Stimulated activated CD4-positive, alpha-beta T cell treated with anti-CD3 and anti-CD28 coated beads, Interleukin-1b, Interleukin-23, amount 100 ng/mL, for 48 hours (primary cell): ENCODE data around the gene USP3.

ENCODE experiments used
- DNase-seq: peaks from one replicate; pipeline ENCODE4 v3.0.0-alpha.2; 2020

The USP3 gene

GRCh38 chr15:63595688-63596087 lies 91.3 kb downstream of the USP3 start:
- no peak for DNase-seq

GRCh38 chr15:63596676-63597037 lies 92.3 kb downstream of the USP3 start:
- no peak for DNase-seq

DNA sequence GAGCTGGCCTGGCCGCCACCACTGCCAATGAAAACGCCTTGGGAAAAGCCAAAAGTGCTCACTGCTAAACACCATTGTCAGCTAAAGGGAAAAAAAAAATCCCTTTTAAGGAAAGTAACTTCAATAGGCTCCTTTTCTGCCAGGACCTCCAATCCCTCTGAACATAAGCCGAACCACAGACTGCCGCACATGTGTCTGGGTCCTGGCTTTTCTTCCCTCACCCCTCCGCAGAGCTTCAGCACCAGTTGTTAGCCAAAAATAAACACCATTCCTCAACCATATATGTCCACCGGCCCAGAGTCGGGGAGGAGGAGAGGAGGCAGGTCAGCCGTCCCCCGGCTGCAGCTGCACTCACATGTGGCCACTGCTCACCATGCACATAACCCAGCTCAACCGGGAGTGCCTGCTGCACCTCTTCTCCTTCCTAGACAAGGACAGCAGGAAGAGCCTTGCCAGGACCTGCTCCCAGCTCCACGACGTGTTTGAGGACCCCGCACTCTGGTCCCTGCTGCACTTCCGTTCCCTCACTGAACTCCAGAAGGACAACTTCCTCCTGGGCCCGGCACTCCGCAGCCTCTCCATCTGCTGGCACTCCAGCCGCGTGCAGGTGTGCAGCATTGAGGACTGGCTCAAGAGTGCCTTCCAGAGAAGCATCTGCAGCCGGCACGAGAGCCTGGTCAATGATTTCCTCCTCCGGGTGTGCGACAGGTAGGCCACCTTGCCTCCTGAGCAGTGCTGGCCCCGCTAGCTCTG lies 92.8 kb downstream of the USP3 start, which contains the start of gene FBXL22:
TSS of gene FBXL22 (plus strand) at position 350 of the 753 bp plus-strand sequence. CDS start at position 356, 6 bp downstream.
- no peak for DNase-seq

GRCh38 chr15:63597821-63598220 lies 93.4 kb downstream of the USP3 start:
- no peak for DNase-seq

GRCh38 chr15:63598473-63599400 lies 94.3 kb downstream of the USP3 start:
- no peak for DNase-seq

DNA sequence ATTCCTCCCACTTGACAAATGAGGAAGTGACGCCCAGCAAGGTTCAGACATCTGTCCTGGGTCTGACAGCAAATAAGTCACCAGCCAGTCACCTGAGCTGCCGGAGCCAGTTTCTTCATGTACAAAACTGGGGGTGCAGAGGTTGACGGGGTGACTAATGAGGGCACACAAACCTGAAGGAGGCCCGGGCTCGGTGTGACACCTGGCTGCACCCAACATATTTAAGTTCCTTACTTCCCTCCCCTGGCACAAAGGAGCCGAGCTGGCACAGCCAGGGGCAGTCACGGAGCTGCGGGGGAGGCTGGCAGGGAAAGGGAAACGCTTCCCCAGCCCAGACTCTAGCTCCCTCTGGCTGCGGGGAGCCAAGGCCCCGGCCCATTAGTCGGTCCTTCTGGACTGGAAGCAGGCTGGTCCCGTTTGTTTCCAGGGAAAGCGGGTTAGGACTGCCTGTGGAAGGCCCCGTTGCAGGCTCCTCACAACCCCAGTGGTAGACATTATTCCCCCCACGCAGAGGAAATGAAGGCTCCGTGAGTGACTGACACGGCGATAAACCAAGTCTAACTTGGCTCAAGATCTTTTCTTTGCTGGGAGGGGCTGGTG lies 95.1 kb downstream of the USP3 start:
- DNase-seq, result peak; percentile 60

- no peak for DNase-seq
These were observed 95.7 kb downstream of the USP3 start for GRCh38 chr15:63600001-63600615.

DNA sequence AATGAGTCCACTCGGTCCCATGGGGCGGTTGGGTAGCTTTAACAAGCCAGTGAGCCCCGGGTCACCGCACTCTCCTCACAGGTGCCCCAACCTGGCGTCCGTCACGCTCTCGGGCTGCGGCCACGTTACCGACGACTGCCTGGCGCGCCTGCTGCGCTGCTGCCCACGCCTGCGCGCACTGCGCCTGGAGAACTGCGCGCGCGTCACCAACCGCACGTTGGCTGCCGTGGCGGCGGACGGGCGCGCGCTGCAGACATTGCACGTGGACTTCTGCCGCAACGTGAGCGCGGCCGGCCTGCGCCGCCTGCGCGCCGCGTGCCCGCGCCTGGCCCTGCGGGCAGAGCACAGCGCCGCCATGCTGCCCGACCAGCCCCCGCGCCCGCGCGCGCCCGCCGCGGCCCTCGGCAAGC lies 96.2 kb downstream of the USP3 start:
- DNase-seq, result peak; percentile 91

GRCh38 chr15:63601026-63601703 lies 96.8 kb downstream of the USP3 start:
- peak; percentile 44 for DNase-seq

DNA sequence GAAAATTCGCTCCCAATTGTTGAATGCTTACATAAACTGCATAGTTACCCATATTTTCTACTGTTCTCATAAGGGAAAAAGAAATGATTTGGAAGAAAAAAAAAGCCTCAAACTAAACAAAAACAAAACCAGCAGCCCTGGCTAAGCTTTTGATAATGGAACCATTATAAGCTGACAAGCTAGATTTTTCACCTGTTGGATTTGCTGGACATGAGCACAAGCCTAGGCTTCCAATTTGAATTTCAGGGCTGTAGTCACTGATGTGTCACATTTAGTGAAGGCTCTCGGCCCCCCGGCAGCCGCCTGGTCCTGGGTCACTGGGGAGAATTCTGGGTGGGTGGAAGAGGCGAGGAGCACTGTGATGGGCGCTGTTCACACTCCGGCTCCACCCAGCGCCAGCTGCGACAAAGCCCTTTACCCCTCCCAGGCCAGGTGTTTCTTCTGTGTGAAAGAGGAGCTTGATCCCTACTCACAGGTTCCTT lies 97.4 kb downstream of the USP3 start:
- no peak for DNase-seq

- DNase-seq, result no peak
These were observed 98.2 kb downstream of the USP3 start for GRCh38 chr15:63602595-63602994.

DNA sequence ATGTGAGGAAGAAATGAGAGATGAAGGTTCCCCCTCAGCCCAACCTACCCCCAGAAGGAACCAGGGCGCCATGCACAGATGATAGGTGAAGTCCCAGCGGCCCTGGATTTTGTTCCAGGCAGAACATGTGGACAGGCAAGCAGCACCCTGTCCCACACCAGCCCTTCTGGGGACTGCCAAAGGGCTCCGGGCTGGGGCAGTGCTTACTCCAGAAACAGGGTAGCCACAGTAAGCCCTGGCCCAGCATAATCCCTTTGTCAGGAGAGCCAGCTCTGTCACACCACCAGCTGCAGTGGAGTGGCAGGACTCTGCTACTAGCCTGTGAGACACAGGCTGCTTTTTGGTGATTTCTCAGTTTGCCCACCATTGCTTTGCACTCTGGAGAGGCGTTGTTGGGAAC lies 99.1 kb downstream of the USP3 start:
- DNase-seq, result no peak

DNA sequence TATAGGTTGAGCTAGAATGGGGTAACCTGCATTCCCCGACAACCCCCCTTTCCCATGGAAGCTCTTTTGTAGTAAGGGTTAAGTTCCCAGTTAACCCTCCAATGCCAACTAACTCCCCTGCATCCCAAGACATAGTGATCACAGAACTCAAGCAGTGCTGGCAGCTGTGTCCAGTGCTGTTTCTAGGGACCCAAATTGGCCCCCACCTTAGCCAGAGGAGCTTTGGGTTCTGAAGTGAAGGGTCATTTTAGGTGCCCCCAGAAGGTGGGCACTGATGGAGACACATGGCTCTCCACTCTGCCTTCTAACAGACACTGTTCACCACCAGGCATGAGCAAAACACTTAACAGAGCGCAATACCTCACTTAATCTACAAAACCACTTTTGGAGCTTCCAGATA lies 99.9 kb downstream of the USP3 start:
- no peak for DNase-seq

DNA sequence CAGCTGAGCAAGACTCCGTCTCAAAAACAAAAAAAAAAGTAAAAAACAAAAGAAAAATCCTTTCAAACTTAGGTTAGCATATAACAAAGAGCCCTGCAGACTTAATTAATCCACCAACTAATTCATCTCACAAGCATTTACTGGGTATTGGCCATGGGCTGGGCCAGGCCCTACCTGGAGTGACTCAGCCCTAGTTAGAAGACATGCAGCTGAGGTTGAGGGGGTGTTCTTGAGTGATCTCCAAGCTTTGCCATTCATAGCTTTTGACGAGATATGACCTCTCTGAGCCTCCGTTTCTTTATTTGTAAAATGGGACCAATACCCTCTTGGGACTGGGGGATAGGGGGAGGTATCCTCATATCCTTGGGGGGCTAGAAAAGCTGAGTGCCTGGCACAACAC lies 100.6 kb downstream of the USP3 start:
- DNase-seq, result no peak

DNA sequence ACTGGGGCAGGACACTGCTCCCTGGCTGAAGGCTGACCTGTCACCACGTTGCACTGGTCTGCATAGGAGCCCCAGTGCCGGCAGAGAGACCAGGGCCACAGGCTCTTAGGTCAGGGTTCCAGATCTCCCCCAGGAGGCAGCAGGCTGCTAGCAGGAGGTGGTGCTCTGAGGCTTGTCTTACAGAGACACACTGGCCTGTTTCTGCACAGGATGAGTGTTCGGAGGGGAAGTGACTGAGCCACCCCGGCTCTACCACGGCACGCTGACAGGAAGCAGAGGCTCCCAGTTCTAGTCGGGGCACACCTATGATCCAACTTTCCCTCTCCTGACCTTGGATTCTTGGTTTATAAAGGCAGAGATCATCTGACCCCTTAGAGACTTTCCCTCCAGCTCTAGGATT lies 101.4 kb downstream of the USP3 start:
- DNase-seq, result peak; percentile 73

GRCh38 chr15:63606308-63606707 lies 101.9 kb downstream of the USP3 start:
- no peak for DNase-seq

- no peak for DNase-seq
These were observed 104.6 kb downstream of the USP3 start for GRCh38 chr15:63608989-63609388.

GRCh38 chr15:63609448-63609847 lies 105.1 kb downstream of the USP3 start:
- no peak for DNase-seq

GRCh38 chr15:63610209-63610841 lies 105.9 kb downstream of the USP3 start:
- DNase-seq, result peak; percentile 79

GRCh38 chr15:63611177-63611576 lies 106.8 kb downstream of the USP3 start:
- DNase-seq, result no peak

DNA sequence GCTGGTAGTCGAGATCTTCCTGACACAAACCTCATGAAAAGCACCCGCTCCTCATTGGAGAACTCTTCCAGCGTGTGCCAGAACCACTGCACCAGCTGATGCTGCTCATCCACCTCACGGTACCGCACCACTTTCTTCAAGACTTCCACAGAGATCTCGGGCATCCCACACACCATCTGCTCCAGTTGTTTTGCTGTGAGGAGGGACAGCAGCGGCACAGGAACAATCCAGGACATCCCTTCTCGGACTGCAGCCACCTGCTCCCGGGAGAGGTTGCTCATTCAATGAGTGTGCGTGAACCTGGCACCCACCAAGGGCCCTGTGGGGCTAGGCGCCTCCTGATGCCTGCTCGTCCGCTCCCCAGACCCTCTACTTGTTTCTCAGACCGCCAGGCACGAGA lies 107.9 kb downstream of the USP3 start:
- no peak for DNase-seq

DNA sequence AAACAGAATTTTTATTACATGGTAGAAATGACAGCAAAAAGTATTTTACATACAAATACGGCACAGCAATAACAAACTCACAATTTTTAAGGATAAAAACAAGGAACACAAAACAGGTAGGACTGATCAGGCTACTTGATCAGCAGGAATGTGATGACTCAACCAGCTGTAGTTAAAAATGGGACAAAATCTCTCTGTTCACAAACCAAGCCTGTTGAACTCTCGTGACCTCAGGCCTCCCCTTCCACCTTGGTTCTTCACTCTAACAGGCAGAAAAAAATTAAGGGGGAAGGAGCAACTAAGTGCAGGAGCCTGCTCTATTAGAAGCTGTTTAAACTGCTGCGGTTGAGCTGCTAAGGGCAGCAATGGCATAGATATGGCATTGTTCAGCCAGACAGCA lies 111.5 kb downstream of the USP3 start:
- DNase-seq, result no peak
